Smooth muscle cell (in vitro differentiated cells): ENCODE data around the gene SDK1. TPM values are rescaled to one million over a fixed set of nuclear protein-coding genes. Genes with fewer than 3 reads are reported as not detected.
A peak's percentile ranks its signal among the peaks of the same experiment; 100 is the strongest.

ENCODE experiments used
- DNase-seq: peaks from one replicate; lab custom pipeline; 2025; ENCODE audit not compliant: unreplicated experiment; lab: John Stamatoyannopoulos, UW
- H2AFZ ChIP-seq: fragments of 200-600 bp; sonication (generic); 2 replicates; pipeline ENCODE4 v1.6.0; 2016; ENCODE audit warnings: antibody characterized with exemption, low read depth, mild to moderate bottlenecking
- H3F3A ChIP-seq: fragments of 200-600 bp; sonication (generic); 2 replicates; pipeline ENCODE4 v1.6.0; 2017; ENCODE audit warnings: antibody characterized with exemption, low read depth
- H3K27ac ChIP-seq: fragments of 200-600 bp; sonication (generic); 2 replicates; pipeline ENCODE4 v1.5.1; 2016; ENCODE audit warnings: low read depth, mild to moderate bottlenecking
- H3K27me3 ChIP-seq: fragments of 200-600 bp; sonication (generic); 2 replicates; pipeline ENCODE4 v1.6.1; 2016; ENCODE audit warnings: low read depth, mild to moderate bottlenecking
- H3K36me3 ChIP-seq: fragments of 200-600 bp; sonication (generic); 2 replicates; pipeline ENCODE4 v1.5.1; 2016; ENCODE audit warnings: low read depth
- H3K4me1 ChIP-seq: fragments of 200-600 bp; sonication (generic); 2 replicates; pipeline ENCODE4 v1.5.1; 2016; ENCODE audit warnings: low read depth
- H3K4me2 ChIP-seq: fragments of 200-600 bp; sonication (generic); 2 replicates; pipeline ENCODE4 v1.6.0; 2016; ENCODE audit warnings: mild to moderate bottlenecking
- H3K4me3 ChIP-seq: fragments of 200-600 bp; sonication (generic); 2 replicates; pipeline ENCODE4 v1.5.1; 2016; ENCODE audit warnings: mild to moderate bottlenecking
- H3K79me2 ChIP-seq: fragments of 200-600 bp; sonication (generic); 2 replicates; pipeline ENCODE4 v1.6.0; 2016; ENCODE audit warnings: low read depth, mild to moderate bottlenecking
- H3K9ac ChIP-seq: fragments of 200-600 bp; sonication (generic); 2 replicates; pipeline ENCODE4 v1.6.0; 2016; ENCODE audit warnings: low read depth
- H3K9me3 ChIP-seq: fragments of 200-600 bp; sonication (generic); replicated peaks from 2 replicates; pipeline ENCODE4 v1.5.1; 2016; ENCODE audit warnings: low read depth
- H4K20me1 ChIP-seq: fragments of 200-600 bp; sonication (generic); 2 replicates; pipeline ENCODE4 v1.6.0; 2016; ENCODE audit warnings: low read depth
- WGBS: methylation state at CpG from one replicate; pipeline ENCODE4 v1.1.7; 2016; ENCODE audit warnings: low lambda C conversion rate; 5-methylcytosine and 5-hydroxymethylcytosine counted together
- polyA plus RNA-seq: library from polyadenylated mRNA; unstranded; fragments of >200 nt; fragmentation: Nextera tagmentation; extraction: Ambion mirVana; gene quantifications from 2 replicates; pipeline ENCODE4 v1.2.1, GENCODE V29; 2016
- total RNA-seq: library from RNA; depleted of rRNA; stranded (reverse); fragments of >200 nt; gene quantifications from 2 replicates; pipeline ENCODE4 v1.2.3, GENCODE V29; 2014
- TF ChIP-seq, protein P1 (sequence below): fragments of 200-600 bp; sonication (generic); IDR thresholded peaks from 2 replicates; pipeline ENCODE4 v1.5.1; 2017; ENCODE audit warnings: borderline replicate concordance, mild to moderate bottlenecking, antibody characterized with exemption; ENCODE audit not compliant: insufficient read depth, poor library complexity, severe bottlenecking

SDK1 gene
- total and polyA plus RNA-seq, 2 experiments from 2014 or later, result 1.1 to 2.5 TPM

DNA sequence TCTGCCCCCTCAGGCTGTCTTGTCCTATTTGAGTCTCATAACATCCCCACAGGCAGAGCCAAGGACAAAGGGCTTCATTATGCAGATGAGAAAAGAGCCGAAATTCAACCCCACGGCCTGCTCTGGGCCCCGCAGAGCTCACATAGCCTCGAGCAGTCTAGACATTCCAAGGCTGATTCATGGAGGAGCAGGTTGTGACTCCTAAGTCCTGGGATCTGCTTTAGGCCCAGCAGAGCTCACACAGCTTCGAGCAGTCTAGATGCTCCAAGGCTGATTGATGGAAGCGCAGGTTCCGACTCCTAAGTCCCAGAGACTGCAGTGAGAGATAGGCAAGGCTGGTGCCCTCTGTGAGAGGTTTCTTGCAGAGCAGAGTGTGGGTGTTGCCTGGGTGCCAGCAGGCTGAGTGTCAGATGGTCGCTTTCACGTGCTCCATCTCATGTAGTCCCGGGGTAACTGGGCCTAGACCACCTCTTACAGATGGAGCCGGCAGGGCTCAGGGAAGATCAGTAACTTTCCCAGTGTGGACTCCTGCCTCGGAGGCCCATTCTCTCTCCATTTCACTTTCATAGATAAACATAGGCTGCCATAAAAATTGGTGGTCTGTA, 944.9 kb downstream of the SDK1 start:
- H3K9ac ChIP-seq, result no peak overlapping the region
- WGBS, result 65% methylated on average over 12 of the region's 12 CpGs
- peak overlapping the region; percentile 75 for H3K27ac ChIP-seq
- H3K4me3 ChIP-seq, result no peak overlapping the region
- H3K36me3 ChIP-seq, result no peaks in the 10 kb centered on the region
- no peaks in the 10 kb centered on the region for H3K27me3 ChIP-seq
- H3F3A ChIP-seq, result no peaks in the 10 kb centered on the region
- peaks cover under 1% of the 10 kb centered on the region for H3K9me3 ChIP-seq
- H3K4me2 ChIP-seq, result no peak overlapping the region
- H2AFZ ChIP-seq, result no peak overlapping the region
- DNase-seq, result no peak
- no peaks in the 10 kb centered on the region for H4K20me1 ChIP-seq
- TF ChIP-seq, protein P1, sequence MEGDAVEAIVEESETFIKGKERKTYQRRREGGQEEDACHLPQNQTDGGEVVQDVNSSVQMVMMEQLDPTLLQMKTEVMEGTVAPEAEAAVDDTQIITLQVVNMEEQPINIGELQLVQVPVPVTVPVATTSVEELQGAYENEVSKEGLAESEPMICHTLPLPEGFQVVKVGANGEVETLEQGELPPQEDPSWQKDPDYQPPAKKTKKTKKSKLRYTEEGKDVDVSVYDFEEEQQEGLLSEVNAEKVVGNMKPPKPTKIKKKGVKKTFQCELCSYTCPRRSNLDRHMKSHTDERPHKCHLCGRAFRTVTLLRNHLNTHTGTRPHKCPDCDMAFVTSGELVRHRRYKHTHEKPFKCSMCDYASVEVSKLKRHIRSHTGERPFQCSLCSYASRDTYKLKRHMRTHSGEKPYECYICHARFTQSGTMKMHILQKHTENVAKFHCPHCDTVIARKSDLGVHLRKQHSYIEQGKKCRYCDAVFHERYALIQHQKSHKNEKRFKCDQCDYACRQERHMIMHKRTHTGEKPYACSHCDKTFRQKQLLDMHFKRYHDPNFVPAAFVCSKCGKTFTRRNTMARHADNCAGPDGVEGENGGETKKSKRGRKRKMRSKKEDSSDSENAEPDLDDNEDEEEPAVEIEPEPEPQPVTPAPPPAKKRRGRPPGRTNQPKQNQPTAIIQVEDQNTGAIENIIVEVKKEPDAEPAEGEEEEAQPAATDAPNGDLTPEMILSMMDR, result no peak
- no peaks in the 10 kb centered on the region for H3K4me1 ChIP-seq
- H3K79me2 ChIP-seq, result no peaks in the 10 kb centered on the region

GRCh38 chr7:4246536-4246935, 945.5 kb downstream of the SDK1 start:
- H3K4me2 ChIP-seq, result no peak overlapping the region
- TF ChIP-seq, protein P1, result no peak
- H4K20me1 ChIP-seq, result no peaks in the 10 kb centered on the region
- H3F3A ChIP-seq, result no peaks in the 10 kb centered on the region
- H3K36me3 ChIP-seq, result no peaks in the 10 kb centered on the region
- no peaks in the 10 kb centered on the region for H3K79me2 ChIP-seq
- no peaks in the 10 kb centered on the region for H3K4me1 ChIP-seq
- H3K27me3 ChIP-seq, result no peaks in the 10 kb centered on the region
- H3K9ac ChIP-seq, result no peak overlapping the region
- DNase-seq, result no peak
- H3K4me3 ChIP-seq, result no peak overlapping the region
- 94% methylated on average over 11 of the region's 11 CpGs for WGBS
- H2AFZ ChIP-seq, result no peak overlapping the region
- no peak overlapping the region for H3K27ac ChIP-seq
- H3K9me3 ChIP-seq, result peaks cover 4% of the 10 kb centered on the region

- no peaks in the 10 kb centered on the region for H3F3A ChIP-seq
- TF ChIP-seq, protein P1, result no peak
Observed at GRCh38 chr7:4247106-4247876, 946.2 kb downstream of the SDK1 start.

More at GRCh38 chr7:4247106-4247876, 946.2 kb downstream of the SDK1 start:
- peaks cover 4% of the 10 kb centered on the region for H3K9me3 ChIP-seq
- DNase-seq, result no peak
- no peaks in the 10 kb centered on the region for H4K20me1 ChIP-seq
- H3K27ac ChIP-seq, result no peak overlapping the region
- no peak overlapping the region for H2AFZ ChIP-seq
- no peaks in the 10 kb centered on the region for H3K79me2 ChIP-seq
- no peak overlapping the region for H3K4me3 ChIP-seq
- no peaks in the 10 kb centered on the region for H3K4me1 ChIP-seq
- H3K36me3 ChIP-seq, result no peaks in the 10 kb centered on the region
- H3K4me2 ChIP-seq, result no peak overlapping the region
- H3K9ac ChIP-seq, result no peak overlapping the region
- no peaks in the 10 kb centered on the region for H3K27me3 ChIP-seq
- 94% methylated on average over 27 of the region's 27 CpGs for WGBS
